Activated naive CD4-positive, alpha-beta T cell treated with Interleukin-2 at 50 U/mL for 16 hours (primary cell): ENCODE results near the gene ATP2A3.
A peak's percentile ranks its signal among the peaks of the same experiment; 100 is the strongest.

Experiments used
- DNase-seq: peaks from one replicate; pipeline ENCODE4 v3.0.0-alpha.2; 2020

The ATP2A3 gene

GRCh38 chr17:3925684-3926485 lies 38.4 kb downstream of the ATP2A3 start:
- no peak for DNase-seq

GRCh38 chr17:3924512-3925350 lies 39.5 kb downstream of the ATP2A3 start:
- DNase-seq: no peak

DNA sequence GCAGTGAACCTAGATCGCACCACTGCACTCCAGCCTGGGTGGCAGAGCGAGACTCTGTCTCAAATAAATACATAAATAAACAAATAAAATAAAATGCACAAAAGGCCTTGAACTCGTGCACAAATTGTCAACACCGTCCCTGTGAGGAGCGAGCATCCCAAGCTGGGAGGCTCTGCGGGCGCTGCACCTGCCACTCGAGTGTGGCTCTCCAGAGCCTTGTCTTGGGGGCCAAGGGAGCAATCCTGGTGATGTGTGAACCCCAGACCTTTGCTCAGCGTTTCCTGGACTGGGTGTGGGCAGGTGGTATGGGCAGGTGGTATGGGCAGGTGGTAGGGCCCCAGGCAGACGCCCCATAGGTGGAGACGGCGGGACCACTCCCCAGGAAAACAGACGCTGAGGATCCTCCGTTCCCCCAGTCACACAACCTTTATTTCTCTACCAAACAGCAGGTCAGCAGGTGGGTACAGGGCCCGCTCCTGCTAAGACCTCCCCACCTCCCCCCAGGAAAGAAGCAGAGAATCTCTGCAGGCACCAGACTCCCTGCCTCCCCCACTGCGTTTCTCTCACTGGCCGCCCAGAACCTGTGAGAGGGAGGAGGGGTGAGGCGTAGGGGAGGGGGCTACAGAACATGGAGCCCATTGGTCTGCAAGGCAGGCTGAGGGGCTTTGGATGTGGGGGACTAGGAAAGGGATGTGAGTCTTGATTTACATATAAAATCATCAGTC lies 40.6 kb downstream of the ATP2A3 start:
- DNase-seq: no peak

DNA sequence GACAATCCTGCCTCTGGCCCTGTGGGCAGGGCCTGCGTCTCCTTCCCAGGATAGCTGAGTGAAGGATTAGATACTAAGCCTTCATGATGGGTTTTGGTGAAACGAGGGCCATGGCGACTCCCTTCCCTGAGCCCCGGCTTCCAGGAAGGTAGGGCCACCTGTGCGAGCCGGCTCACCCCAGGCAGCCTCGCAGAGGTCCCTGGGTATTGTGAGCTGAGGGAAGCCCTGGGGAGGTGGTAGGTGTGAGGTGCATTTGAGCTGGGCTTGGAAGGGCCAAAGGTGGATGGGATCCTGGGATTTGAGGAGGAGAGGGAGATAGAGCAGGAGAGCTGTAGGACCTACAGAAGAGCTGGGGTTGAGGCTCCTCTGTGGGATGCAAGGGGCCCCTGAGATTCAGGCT lies 41.5 kb downstream of the ATP2A3 start:
- DNase-seq: no peak

GRCh38 chr17:3921502-3922319 lies 42.5 kb downstream of the ATP2A3 start:
- DNase-seq: no peak

GRCh38 chr17:3921006-3921405 lies 43.2 kb downstream of the ATP2A3 start:
- DNase-seq: no peak

DNA sequence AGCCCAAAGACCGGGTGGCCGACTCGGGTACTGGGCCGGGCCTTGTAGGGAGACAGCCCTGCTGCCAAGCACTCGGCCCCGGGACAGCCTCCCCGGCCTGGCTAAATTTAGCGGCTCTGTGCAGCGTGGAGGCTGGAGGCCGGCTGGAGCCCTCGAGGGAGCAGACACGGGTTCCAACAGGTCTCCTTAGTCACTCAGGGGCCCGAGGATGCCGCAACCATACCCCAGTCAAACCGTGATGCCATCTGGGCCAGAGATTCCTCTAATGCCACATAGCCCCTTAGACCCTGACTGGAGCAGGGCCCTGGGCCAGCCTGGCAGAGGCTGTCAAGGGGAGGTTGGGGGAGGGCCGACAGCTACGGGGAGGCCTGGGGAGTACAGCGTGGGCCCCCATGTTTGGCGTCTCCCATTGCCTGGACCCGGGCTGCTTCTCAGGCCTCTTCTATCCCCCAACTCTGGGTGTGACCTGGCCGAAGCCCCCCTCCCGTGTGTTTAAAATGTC lies 45.1 kb downstream of the ATP2A3 start:
- no peak for DNase-seq

- no peak for DNase-seq
Observed at GRCh38 chr17:3918372-3919122, 45.7 kb downstream of the ATP2A3 start.

- DNase-seq: no peak
Observed at GRCh38 chr17:3917391-3917931, 46.8 kb downstream of the ATP2A3 start.

DNA sequence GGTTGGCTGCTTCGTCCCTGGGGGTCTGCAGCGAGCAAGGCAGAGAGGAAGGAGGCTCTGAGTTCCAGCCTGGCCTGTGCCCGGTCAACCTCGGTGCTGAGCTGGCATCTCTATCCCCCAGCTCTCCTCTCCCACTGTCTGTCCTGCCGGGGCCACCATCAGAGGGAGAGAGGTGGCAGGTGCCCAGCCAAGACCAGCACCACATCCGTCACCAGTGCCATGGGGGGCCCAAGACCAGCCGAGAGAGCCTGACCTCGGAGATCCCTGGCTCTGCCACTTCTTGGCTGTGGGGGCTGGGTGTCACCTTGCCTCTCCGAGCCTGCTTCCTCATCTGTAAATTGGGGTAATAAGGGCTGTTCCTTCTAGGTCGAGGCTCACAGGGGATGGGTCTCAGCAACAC lies 47.4 kb downstream of the ATP2A3 start:
- no peak for DNase-seq

DNA sequence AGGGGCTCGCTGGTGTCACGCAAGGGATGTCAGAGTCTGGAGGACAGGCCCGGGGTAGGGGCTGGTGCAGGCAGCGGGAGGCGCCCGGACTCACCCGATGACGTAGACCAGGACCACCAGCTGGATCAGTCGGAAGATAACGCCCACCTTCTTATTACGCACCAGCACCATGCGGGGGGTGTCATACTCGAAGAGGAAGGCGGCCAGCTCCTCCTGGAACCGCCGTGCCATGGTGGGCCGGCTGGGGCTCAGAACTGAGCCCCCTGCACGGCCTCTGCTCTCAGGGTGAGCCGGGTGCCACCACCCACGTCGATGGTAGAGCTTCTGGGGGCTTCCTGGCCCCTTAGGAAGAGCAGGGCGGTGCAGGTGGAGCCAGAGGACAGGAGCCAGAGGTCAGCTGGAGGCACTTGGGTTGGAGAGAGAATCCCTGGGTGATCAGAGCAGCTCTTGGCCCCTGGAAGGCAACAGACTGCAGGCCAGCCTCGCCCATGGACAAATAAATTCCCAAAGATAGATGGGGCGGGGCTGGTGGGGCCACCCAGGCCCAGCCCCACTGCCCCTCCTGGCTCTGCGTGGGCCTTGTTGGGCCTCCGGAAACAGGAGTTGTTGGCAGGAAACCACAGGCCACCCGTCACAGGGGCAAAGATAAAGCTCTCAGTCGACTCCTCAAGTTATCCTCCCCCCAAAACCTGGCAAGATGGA lies 48.1 kb downstream of the ATP2A3 start, which contains the start of gene P2RX1:
TSS of gene P2RX1 (minus strand) at position 471 of the 702 bp plus-strand sequence. CDS start at position 231, 240 bp downstream.
- DNase-seq: peak; percentile 18

- DNase-seq: no peak
Observed at GRCh38 chr17:3915581-3915994, 48.6 kb downstream of the ATP2A3 start.

- DNase-seq: no peak
Observed at GRCh38 chr17:3914312-3914670, 49.9 kb downstream of the ATP2A3 start.

DNA sequence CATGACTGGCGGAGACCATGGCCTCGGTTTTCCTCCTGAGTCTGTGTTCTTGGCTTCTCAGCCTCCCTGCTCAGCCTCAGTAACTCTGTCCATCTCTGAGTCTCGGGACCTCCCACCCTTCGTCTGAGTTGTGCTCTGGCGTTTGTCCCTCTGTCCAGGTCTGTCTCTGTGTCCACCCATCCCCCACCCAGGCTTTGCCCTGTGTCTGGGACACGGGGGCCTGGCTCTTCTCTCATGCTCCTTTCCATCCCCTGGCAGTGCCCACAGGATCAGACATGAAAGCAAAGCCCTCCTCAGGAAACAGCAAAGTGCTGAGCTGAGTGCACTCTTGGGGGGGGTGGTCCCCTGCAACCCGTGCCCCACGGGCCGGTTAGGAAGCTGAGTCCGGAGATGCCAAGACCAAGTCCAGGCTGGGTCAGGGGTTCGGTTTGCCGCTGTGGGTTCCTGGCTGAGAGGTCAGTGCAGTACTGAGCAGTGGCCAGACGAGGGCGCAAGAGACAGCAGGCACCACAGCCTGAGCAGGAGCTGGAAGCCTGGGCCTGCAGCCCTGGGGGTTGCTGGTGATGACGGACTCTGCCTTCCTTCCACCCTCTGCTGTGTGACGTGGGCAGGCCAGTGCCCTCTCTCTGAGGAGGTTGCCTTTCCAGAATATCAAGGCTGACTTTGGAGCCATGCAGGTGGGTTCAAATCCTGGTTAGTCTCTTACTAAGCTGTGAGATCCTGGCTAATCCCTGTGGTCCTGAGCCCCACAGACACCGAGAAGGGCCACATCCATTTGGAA lies 50.5 kb downstream of the ATP2A3 start:
- peak; percentile 81 for DNase-seq

DNA sequence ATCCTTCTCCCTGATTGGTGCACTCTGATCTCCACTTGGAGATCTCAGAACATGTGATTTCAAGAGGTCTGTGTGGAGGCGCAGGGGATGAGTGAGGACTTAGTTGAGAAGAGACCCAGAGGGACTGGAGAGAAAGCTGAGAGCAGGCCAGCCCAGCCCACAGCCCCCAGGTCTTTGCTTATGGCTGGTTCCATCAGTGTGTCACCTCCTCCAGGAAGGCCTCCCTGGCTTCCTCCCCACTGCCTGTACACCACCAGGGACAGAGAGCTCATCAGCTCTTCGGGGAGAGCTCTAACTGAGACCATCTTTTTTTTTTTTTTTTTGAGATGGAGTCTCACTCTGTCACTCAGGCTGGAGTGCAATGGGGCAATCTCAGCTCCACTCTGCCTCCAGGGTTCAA lies 51.4 kb downstream of the ATP2A3 start:
- no peak for DNase-seq

- peak; percentile 63 for DNase-seq
Observed at GRCh38 chr17:3911271-3912053, 52.8 kb downstream of the ATP2A3 start.

DNA sequence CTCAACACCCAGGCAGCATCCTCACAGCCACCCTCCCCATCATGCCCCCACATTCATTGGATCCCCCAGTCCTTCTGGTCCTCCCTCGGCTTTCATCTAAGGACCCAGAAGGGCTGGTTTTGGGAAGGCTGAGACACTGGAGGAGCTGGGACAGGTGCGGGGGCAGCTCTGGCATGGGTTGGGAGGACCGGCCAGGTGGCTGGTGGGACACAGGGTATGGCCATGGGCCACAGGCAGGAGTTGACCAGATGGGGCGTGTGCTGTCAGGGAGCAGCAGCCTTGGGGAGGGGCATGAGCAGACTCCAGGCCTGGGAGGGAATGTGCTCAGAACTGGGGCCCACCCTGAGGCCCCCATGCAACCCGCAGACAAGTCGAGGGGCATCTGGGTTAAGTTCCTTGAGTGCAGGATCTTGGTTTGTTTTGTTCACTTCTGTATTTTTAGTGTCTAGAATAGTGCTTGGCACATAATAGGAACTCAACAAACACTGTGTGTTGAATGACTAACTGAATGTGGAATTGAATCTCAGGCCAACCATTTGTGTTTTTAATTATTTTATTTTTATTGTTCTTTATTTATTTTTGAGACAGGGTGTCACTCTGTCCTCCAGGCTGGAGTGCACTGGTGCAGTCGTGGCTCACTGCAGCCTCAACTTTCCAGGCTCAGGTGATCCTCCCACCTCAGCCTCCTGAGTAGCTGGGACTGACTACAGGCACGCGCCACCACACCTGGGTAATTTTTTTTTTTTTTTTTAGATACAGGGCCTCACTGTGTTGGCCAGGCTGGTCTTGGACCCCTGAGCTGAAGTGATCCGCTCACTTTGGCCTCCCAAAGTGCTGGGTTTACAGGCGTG lies 53.6 kb downstream of the ATP2A3 start:
- DNase-seq: no peak

- DNase-seq: no peak
Observed at GRCh38 chr17:3909257-3909656, 55.0 kb downstream of the ATP2A3 start.
